COLO829 (cell line): ENCODE measurements around the gene DSPP.

Experiments used
- DNase-seq: peaks from one replicate; pipeline ENCODE4 v3.0.0; 2012; ENCODE audit warnings: low spot score

The DSPP gene

DNA sequence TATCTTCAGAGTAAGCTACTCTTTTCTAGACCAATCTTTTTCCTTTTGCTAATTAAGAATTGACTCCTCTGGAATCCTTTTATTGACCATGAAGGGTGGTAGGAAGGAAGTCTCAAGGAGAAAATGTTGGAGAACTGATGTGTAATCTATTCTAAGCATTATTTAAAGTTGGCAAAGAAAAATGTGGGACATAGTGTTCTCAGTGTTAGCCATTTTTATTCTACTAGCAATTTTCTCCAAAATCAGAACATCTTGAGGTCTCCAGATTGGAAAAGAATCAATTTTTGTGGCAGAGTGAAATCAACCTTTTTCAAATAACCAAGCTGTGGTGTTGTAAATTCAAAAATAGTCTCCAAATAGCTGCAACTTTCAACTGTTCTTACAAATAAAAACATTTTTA is 23.3 kb downstream of the DSPP start:
- DNase-seq = no peak

DNA sequence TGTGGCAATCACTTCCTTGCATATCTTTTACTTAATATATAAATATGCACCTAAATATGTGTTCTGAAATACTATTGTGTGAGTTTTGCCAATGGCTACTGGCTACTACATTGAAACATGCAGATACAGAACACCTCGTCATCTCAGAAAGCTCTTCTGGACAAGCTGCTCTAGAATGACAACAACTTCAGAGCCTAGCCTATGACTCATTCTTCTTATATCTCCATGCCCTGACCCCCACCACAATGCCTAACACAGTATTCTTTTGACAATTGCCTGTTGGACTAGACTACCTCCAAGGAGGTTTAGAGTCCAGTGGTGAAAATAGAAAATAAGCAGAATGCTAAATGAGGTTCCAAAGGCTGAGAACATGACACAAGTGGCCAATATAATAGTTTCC is 24.1 kb downstream of the DSPP start:
- no peak for DNase-seq

DNA sequence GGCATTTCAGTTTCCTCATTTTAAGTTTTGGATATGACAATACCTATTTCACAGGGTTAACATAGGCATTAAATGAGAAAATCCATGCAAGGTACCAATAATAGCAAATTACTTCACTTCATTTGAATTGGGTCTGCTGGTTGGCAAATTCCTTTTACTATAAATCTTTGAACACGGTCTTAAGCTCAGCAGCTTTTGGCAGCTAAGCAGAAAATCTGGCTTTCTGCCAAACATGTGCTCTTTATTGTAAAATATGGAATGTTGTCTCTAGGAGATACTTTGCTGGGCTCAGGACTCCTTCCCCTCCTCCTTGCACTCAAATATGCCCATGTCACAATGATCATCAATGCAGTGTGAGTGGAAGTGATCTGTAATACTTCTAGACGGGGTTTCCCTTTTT is 24.9 kb downstream of the DSPP start:
- DNase-seq = no peak

DNA sequence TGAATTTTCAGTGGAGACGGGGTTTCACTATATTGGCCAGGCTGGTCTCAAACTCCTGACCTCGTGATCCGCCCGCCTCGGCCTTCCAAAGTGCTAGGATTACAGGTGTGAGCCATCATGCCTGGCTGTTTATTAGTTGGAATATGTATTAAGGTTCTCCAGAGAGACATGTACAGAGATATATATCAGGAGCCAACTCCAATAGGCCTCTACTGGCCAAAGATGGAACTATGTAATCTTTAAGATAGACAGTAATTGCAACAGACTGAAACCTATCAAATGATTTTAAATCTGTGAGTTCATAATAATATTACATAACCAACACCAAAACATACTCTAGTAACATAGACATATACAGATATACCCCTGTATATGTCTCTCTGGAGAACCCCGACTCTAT is 36.0 kb downstream of the DSPP start:
- no peak for DNase-seq

DNA sequence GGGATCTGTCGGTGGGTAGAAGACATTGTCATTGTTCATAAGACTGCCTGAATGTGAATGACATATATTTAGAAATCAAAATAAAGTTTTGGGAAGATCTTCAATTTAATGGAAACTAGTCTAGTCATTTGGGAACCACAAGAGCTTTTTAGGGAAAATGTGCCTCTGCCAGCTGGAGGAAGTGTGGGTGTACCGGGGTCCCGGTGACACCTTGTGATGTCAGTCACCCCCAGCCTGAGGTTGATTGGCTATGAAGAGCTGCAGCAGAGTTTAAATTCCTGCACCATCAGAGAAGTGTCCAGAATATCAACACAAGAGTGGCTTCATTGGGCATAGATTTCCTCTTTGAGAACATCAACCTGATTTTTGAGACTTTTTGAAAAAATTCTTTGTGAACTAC is 41.7 kb downstream of the DSPP start, which contains the start of gene DMP1:
DMP1 (plus strand) TSS at position 301 of the 400 bp plus-strand sequence. CDS start 6,213 bp downstream, outside the sequence.
- no peak for DNase-seq

DNA sequence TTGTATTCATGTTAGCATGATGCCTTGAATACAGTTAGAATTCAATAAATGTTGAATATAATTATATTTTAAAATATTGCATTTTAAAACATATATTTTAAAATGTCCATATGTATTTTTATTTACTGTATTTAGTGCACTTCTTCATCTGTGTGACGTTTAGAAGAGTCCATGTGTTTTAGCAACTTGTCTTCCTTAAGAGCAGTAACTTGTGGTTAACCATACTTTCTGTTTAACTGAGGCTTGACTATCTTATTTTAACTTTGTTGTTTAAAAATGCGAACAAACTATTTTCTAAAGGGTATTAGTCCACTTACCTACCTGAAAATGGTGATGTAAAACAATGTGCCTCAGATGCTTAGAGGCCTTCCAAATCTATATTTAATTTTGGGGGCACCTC is 42.6 kb downstream of the DSPP start:
- DNase-seq = no peak

DNA sequence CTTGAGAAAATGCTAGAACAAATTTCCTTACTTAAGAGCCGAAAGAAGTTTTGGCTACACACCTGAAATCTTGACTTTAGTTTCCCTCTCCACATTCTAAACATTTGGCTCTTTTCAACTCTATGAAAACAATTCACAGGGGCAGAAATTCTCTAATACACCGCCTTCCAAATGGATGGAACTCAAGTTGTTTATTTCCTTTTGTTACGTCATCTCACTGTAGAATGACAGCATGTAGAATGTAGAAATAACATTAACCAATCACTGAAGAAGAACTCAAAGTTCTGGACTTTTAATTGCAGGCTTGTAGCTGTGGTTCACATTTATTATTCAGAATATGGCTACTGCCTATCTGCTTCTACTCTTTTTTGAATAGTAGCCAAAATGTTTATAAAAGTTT is 43.6 kb downstream of the DSPP start:
- no peak for DNase-seq

DNA sequence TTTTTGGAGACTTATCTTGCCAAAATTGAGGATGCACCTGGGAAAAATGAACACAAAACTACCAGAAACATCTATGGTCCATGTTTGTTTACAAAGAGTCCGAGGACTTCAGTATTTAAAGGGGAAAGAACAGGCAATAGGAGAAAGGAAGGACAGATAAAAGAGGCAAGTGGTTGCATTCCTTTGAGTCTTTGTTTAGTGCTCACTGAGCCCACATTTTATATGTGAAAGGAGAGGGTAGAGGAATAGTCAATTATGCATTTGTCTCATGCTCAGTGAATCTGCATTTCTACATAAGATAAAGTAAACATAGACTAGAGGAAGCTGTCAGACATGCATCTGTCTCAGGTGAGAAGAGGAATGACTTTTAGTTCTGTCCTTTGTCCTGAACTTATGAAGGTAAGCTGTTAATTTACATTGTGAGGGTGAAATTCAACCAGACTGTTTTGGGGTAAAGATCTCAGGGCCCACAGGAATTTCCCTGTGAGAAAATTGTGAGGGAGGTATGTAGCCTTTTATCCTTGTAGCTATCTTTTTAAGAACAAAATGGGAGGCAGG is 46.2 kb downstream of the DSPP start:
- DNase-seq = no peak

DNA sequence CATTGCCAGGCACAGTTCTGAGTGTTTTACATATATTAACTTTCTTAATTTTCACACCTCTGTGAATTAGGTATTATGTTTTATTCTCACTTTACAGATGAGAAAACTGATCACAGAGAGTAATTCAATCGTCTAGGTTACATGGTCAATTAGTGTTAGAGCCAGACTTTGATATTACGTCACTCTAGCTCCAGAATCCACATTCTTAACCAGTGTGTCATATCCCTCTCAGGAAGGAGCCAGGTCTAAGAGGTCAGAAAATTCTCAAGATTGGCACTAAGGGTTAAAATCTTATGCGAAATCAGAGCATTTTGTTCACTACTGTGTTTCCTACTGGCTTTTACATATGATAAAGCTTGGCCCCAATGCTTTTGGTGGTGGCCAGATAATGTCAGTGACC is 49.2 kb downstream of the DSPP start:
- DNase-seq = peak; percentile 62

DNA sequence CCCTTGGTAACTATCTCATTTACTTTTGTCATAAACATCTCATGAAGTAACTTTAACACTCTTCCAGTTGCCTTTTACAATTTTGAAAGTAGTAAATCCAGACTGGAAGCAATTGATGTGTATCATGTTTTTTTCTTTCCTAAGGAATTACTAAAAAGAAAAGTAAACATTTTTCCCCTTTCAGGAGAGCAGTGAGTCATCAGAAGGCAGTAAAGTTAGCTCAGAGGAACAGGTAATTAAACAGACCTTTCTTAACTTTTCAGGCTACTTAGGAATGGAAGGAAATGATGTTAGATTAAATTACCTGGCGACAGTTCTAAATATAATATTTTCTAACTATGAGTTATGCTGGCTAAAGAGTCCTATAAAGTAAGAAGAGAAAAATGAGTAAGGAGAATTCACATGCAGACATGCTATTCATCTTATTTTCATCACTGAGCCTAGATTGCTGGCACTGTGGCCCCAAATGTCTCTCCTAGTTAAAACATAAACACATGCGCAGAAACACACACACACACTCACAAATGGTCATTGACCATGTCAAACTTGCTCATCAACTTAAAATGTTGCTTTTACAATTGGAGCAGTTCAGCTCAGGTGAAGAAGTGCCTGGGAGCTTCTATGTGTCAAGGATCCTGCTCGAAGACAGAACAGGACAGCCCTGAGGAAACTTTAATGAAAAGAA is 51.1 kb downstream of the DSPP start:
- DNase-seq = no peak

DNA sequence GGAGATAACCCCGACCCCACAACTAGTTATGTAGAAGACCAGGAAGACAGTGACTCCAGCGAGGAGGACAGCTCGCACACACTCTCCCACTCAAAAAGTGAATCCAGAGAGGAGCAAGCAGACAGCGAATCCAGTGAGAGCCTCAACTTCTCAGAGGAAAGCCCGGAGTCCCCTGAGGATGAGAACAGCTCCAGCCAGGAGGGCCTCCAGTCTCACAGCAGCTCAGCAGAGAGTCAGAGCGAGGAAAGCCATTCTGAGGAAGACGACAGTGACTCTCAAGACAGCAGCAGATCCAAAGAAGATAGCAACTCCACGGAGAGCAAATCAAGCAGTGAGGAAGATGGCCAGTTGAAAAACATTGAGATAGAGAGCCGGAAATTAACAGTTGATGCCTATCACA is 54.5 kb downstream of the DSPP start:
- DNase-seq = no peak
